Neuronal stem cell (in vitro differentiated cells): ENCODE data around the gene PRKCB.

Experiments
- DNase-seq: peaks from one replicate; pipeline ENCODE4 v3.0.0-alpha.2; 2013; ENCODE audit warnings: low spot score
- H2AFZ ChIP-seq: one replicate; pipeline ENCODE4 v1.6.1; 2013; ENCODE audit warnings: mild to moderate bottlenecking, low read length, inconsistent platforms
- H2AK5ac ChIP-seq: 2 replicates; pipeline ENCODE4 v1.6.1; 2013; ENCODE audit warnings: low read depth, mild to moderate bottlenecking, inconsistent platforms, low read length, moderate library complexity, mixed read lengths
- H2BK120ac ChIP-seq: 2 replicates; pipeline ENCODE4 v1.6.1; 2013; ENCODE audit warnings: low read depth, mild to moderate bottlenecking, inconsistent platforms, low read length, moderate library complexity, mixed read lengths
- H2BK12ac ChIP-seq: one replicate; pipeline ENCODE4 v1.6.1; 2013; ENCODE audit warnings: low read length, inconsistent platforms
- H2BK15ac ChIP-seq: 2 replicates; pipeline ENCODE4 v1.6.1; 2013; ENCODE audit warnings: mild to moderate bottlenecking, low read length, inconsistent platforms, mixed read lengths
- H2BK5ac ChIP-seq: one replicate; pipeline ENCODE4 v1.6.1; 2013; ENCODE audit warnings: inconsistent platforms, mild to moderate bottlenecking, low read length, moderate library complexity
- H3K14ac ChIP-seq: one replicate; pipeline ENCODE4 v1.6.1; 2013; ENCODE audit warnings: low read length, inconsistent platforms
- H3K18ac ChIP-seq: 2 replicates; pipeline ENCODE4 v1.6.1; 2013; ENCODE audit warnings: low read length, inconsistent platforms
- H3K23ac ChIP-seq: 2 replicates; pipeline ENCODE4 v1.6.1; 2013; ENCODE audit warnings: low read depth, mild to moderate bottlenecking, mixed read lengths, low read length, inconsistent platforms; ENCODE audit not compliant: poor library complexity
- H3K27ac ChIP-seq: replicated peaks from 3 replicates; pipeline ENCODE4 v1.5.1; 2013; ENCODE audit warnings: low read length, inconsistent platforms
- H3K27me3 ChIP-seq, 3 experiments: 2 replicates each; pipeline ENCODE4 v1.6.1; 2013; ENCODE audit warnings: low read length in 3 of 3, mild to moderate bottlenecking in 2 of 3, inconsistent platforms in 1 of 3, low read depth in 1 of 3, mixed read lengths in 1 of 3, moderate library complexity in 1 of 3; ENCODE audit not compliant: control insufficient read depth in 3 of 3, insufficient read depth in 3 of 3
- H3K36me3 ChIP-seq, 2 donors: replicated peaks in 1 of 2; 2 replicates each; pipeline ENCODE4 v1.6.1; 2013; ENCODE audit warnings: low read length in 2 of 2; ENCODE audit not compliant: control insufficient read depth in 2 of 2, insufficient read depth in 2 of 2
- H3K4ac ChIP-seq: 2 replicates; pipeline ENCODE4 v1.6.1; 2013; ENCODE audit warnings: inconsistent platforms, mild to moderate bottlenecking, low read length, moderate library complexity
- H3K4me1 ChIP-seq, 2 donors: 1 replicate in 1 of 2; 2 replicates in 1 of 2; pipeline ENCODE4 v1.6.1; 2013; ENCODE audit warnings: low read length in 2 of 2, low read depth in 1 of 2; ENCODE audit not compliant: control insufficient read depth in 2 of 2, insufficient read depth in 1 of 2
- H3K4me2 ChIP-seq: one replicate; pipeline ENCODE4 v1.6.1; 2013; ENCODE audit warnings: mild to moderate bottlenecking, low read length, inconsistent platforms; ENCODE audit not compliant: insufficient read depth, poor library complexity, severe bottlenecking
- H3K4me3 ChIP-seq, 2 donors: 2 replicates each; pipeline ENCODE4 v1.5.1; 2013; ENCODE audit warnings: low read length in 2 of 2, mild to moderate bottlenecking in 2 of 2, inconsistent platforms in 1 of 2, moderate library complexity in 1 of 2
- H3K79me1 ChIP-seq: one replicate; pipeline ENCODE4 v1.6.1; 2013; ENCODE audit warnings: low read depth, mild to moderate bottlenecking, inconsistent platforms, low read length, moderate library complexity
- H3K9ac ChIP-seq: one replicate; pipeline ENCODE4 v1.6.1; 2013; ENCODE audit warnings: mild to moderate bottlenecking, low read depth, low read length, inconsistent platforms; ENCODE audit not compliant: poor library complexity
- H3K9me3 ChIP-seq, 2 donors: replicated peaks in 1 of 2; 2 replicates each; pipeline versions ENCODE3 to v1.6.1; 2013; ENCODE audit warnings: low read length in 2 of 2, mild to moderate bottlenecking in 2 of 2, inconsistent platforms in 1 of 2, low read depth in 1 of 2, mixed read lengths in 1 of 2, moderate library complexity in 1 of 2; ENCODE audit not compliant: control insufficient read depth in 2 of 2, insufficient read depth in 1 of 2
- H4K8ac ChIP-seq: one replicate; pipeline ENCODE4 v1.6.1; 2013; ENCODE audit warnings: low read depth, mild to moderate bottlenecking, inconsistent platforms, low read length, moderate library complexity
- H4K91ac ChIP-seq: one replicate; pipeline ENCODE4 v1.6.1; 2013; ENCODE audit warnings: low read length, low read depth, mild to moderate bottlenecking, inconsistent platforms; ENCODE audit not compliant: poor library complexity
- WGBS, 2 donors: extraction: QIAGEN DNeasy Blood & Tissue Kit; methylation state at CpG; one replicate each; pipeline ENCODE4 v1.1.7; 2013; ENCODE audit warnings: missing lambda C conversion rate in 2 of 2, mixed read lengths in 1 of 2; ENCODE audit not compliant: insufficient read length in 2 of 2, insufficient replicate concordance in 1 of 2; ENCODE audit errors: extremely low coverage in 2 of 2; 5-methylcytosine and 5-hydroxymethylcytosine counted together

Gene PRKCB

DNA sequence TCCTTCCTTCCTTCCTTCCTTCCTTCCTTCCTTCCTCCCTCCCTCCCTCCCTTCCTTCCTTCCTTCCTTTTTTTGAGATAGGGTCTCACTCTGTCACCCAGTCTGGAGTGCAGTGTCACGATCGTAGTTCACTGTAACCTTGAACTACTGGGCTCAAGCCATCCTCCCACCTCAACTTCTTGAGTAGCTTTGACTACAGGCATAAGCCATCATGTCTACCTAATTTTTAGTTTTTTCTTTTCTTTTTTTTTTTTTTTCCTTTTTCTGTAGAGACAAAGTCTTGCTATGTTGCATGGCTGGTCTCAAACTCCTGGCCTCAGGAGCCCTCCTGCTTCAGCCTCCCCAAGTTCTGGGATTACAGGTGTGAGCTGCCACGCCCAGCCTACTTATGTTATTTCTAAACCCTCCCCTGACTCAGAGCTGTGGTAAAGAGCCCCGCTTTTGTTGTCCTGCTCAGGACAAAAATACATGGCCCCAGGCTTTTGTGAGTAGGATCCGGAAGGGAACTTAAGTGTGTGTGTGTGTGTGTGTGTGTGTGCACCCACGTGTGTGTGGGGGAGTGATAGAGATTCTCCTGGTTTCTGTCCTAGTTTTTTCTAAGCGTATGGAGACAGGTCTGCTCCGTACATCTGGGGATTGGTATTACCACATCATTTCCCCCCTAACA is 67.1 kb downstream of the PRKCB start:
- no peak overlapping the region for H3K4me3 ChIP-seq
- H2AFZ ChIP-seq, result no peak overlapping the region
- no peak overlapping the region for H3K14ac ChIP-seq
- no peak overlapping the region for H3K18ac ChIP-seq
- H2BK120ac ChIP-seq, result no peak overlapping the region
- no peaks in the 10 kb centered on the region for H3K9me3 ChIP-seq
- no peak overlapping the region for H3K9ac ChIP-seq
- no peak overlapping the region for H3K4ac ChIP-seq
- H3K4me1 ChIP-seq, result peaks cover 0 to 8% of the 10 kb centered on the region in 2 donors
- H2BK15ac ChIP-seq, result no peak overlapping the region
- H2BK5ac ChIP-seq, result no peak overlapping the region
- no peak overlapping the region for H2AK5ac ChIP-seq
- no peaks in the 10 kb centered on the region for H3K27me3 ChIP-seq
- no peak for DNase-seq
- H4K91ac ChIP-seq, result no peak overlapping the region
- no peak overlapping the region for H3K23ac ChIP-seq
- no peak overlapping the region for H4K8ac ChIP-seq
- no peaks in the 10 kb centered on the region for H3K79me1 ChIP-seq
- no peak overlapping the region for H2BK12ac ChIP-seq
- no peak overlapping the region for H3K27ac ChIP-seq
- no peak overlapping the region for H3K4me2 ChIP-seq
- no CpG with 5 or more reads among the region's 8 CpGs for WGBS, 2 donors
- no peaks in the 10 kb centered on the region for H3K36me3 ChIP-seq

DNA sequence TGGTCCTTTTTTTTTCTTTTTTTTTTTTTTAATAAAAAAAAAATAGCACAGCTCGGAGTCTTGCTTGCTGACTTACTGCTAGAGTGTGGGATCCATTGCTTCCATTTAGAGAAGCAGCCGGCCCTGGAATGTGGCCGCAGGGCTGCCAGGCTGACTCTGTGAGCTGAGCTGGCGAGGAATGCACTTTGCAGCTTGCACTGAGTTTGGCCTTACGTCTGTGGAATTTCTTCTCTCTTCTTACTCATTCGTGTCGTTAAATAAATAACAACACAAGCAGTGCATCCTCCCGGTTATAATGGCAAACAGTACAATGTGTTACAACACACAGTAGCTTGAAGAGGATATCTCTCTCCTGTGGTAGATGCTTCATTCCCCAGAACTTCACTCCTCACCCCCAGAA is 69.2 kb downstream of the PRKCB start:
- Histone ChIP-seq H3K9ac (no peak overlapping the region), H4K91ac (no peak overlapping the region), H2BK5ac (no peak overlapping the region), H3K9me3 (no peaks in the 10 kb centered on the region), H2BK15ac (no peak overlapping the region), H4K8ac (no peak overlapping the region), H2BK120ac (no peak overlapping the region), H3K4ac (no peak overlapping the region), H3K79me1 (no peaks in the 10 kb centered on the region), H3K27ac (no peak overlapping the region), H3K23ac (no peak overlapping the region), H2AK5ac (no peak overlapping the region), H3K4me3 (no peak overlapping the region), H3K36me3 (no peaks in the 10 kb centered on the region), H3K18ac (no peak overlapping the region), H2BK12ac (no peak overlapping the region), H3K27me3 (no peaks in the 10 kb centered on the region), H3K4me2 (no peak overlapping the region), H3K14ac (no peak overlapping the region), H2AFZ (no peak overlapping the region), H3K4me1 (peaks cover 0 to 9% of the 10 kb centered on the region in 2 donors)
- DNase-seq, result peak; percentile 51
- no CpG with 5 or more reads among the region's 8 CpGs for WGBS, 2 donors

DNA sequence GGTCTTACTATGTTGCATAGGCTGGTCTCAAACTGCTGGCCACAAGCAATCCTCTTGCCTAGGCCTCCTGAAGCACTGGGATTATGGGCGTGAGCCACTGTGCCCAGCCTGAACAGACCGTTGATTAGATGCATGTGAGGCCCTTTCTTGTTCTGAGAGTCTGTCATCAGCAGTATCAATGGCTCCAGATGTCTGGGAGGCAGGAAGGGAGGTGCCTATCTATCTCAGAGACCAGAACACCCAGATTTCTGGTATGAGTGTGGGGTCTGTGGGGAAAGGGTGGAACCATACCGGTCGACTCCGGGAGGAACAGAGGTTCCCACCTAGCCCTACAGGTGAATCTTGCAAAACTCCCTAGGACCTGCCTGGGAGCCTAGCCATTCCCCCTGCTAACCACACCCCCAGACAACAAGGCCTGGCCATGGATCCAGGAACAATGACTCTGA is 71.7 kb downstream of the PRKCB start:
- Histone ChIP-seq H2BK12ac (no peak overlapping the region), H3K23ac (no peak overlapping the region), H4K91ac (no peak overlapping the region), H3K4me1 (peaks cover 0 to 6% of the 10 kb centered on the region in 2 donors), H2BK15ac (no peak overlapping the region), H2BK5ac (no peak overlapping the region), H2AK5ac (no peak overlapping the region), H2AFZ (no peak overlapping the region), H3K9me3 (no peaks in the 10 kb centered on the region), H3K4me3 (no peak overlapping the region), H3K27ac (no peak overlapping the region), H4K8ac (no peak overlapping the region), H3K27me3 (no peaks in the 10 kb centered on the region), H3K4me2 (no peak overlapping the region), H3K79me1 (no peaks in the 10 kb centered on the region), H2BK120ac (peak overlapping the region; percentile 11), H3K4ac (no peak overlapping the region), H3K18ac (peak overlapping the region; percentile 3), H3K36me3 (no peaks in the 10 kb centered on the region), H3K14ac (peak overlapping the region; percentile 9), H3K9ac (no peak overlapping the region)
- WGBS, 2 donors, result no CpG with 5 or more reads among the region's 5 CpGs
- no peak for DNase-seq

DNA sequence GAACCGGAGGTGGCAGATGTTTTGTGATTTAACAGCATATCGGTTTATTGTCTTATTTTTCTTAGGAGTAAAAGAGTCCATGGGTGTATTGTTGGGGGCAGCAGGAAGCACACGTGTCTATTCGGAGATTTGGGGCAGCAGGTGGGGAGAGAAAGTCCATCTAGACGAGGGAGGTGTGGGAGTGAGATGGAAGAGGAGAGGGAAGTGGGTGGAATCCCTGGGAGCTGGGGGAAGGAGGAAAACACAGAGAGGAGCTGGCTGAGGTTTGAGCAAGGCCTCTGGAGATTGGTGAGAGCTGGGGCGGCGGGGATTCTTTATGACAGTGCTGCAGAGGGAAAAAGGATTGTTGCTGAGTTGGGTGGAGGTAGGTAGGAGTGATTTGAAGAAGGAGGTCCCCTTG is 72.1 kb downstream of the PRKCB start:
- no peak overlapping the region for H4K91ac ChIP-seq
- no peak overlapping the region for H3K27ac ChIP-seq
- H3K14ac ChIP-seq, result no peak overlapping the region
- no peak overlapping the region for H3K4me3 ChIP-seq
- H3K9ac ChIP-seq, result no peak overlapping the region
- no peak overlapping the region for H2AFZ ChIP-seq
- no peak overlapping the region for H2BK15ac ChIP-seq
- H3K23ac ChIP-seq, result no peak overlapping the region
- H3K79me1 ChIP-seq, result no peaks in the 10 kb centered on the region
- DNase-seq, result no peak
- no peak overlapping the region for H3K4me2 ChIP-seq
- H2BK120ac ChIP-seq, result peak overlapping the region; percentile 11
- no peak overlapping the region for H3K18ac ChIP-seq
- peaks cover 0 to 6% of the 10 kb centered on the region in 2 donors for H3K4me1 ChIP-seq
- no peak overlapping the region for H4K8ac ChIP-seq
- no peaks in the 10 kb centered on the region for H3K27me3 ChIP-seq
- no peaks in the 10 kb centered on the region for H3K36me3 ChIP-seq
- H3K9me3 ChIP-seq, result no peaks in the 10 kb centered on the region
- no peak overlapping the region for H2BK12ac ChIP-seq
- WGBS, 2 donors, result no CpG with 5 or more reads among the region's 7 CpGs
- H3K4ac ChIP-seq, result no peak overlapping the region
- H2BK5ac ChIP-seq, result no peak overlapping the region
- no peak overlapping the region for H2AK5ac ChIP-seq
